ENCODE data around the gene LAX1.

DNA sequence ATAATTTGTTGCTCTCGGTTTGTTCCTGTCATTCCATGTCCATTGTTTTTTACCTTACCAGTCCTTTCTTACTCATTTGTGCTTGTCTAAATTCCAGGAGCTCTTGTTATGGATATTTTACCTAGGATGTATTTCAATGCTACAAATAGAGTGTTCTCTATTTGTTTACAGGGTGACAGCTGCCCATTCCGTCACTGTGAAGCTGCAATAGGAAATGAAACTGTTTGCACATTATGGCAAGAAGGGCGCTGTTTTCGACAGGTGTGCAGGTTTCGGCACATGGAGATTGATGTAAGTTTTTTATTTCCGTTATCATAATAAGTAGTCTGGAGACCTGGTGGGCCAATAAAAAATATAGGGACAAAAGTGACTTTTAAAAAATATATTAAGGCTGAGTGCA is 53.4 kb downstream of the LAX1 start:
- TF ChIP-seq SMC3 (IDR thresholded peaks at IDR 0.05; ENCODE audit: low read depth, low read length) (no peak), MXI1 (IDR thresholded peaks at IDR 0.05; ENCODE audit: borderline replicate concordance, low read depth, low read length) (no peak), POLR2A (IDR thresholded peaks at IDR 0.05; ENCODE audit: low read depth, low read length) (no peak)
- TF ChIP-seq, protein P1, sequence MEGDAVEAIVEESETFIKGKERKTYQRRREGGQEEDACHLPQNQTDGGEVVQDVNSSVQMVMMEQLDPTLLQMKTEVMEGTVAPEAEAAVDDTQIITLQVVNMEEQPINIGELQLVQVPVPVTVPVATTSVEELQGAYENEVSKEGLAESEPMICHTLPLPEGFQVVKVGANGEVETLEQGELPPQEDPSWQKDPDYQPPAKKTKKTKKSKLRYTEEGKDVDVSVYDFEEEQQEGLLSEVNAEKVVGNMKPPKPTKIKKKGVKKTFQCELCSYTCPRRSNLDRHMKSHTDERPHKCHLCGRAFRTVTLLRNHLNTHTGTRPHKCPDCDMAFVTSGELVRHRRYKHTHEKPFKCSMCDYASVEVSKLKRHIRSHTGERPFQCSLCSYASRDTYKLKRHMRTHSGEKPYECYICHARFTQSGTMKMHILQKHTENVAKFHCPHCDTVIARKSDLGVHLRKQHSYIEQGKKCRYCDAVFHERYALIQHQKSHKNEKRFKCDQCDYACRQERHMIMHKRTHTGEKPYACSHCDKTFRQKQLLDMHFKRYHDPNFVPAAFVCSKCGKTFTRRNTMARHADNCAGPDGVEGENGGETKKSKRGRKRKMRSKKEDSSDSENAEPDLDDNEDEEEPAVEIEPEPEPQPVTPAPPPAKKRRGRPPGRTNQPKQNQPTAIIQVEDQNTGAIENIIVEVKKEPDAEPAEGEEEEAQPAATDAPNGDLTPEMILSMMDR (conservative IDR thresholded peaks at IDR 0.05; ENCODE audit: low read depth, low read length), result no peak
